GM10266 (cell line): ENCODE data around the gene PSME2.
A peak's percentile ranks its signal among the peaks of the same experiment; 100 is the strongest.

Source experiments
- DNase-seq: peaks from one replicate; pipeline ENCODE4 v3.0.0; 2012; ENCODE audit errors: extremely low spot score
- CTCF ChIP-seq: IDR thresholded peaks from 2 replicates; pipeline ENCODE4 v1.5.1; 2012; ENCODE audit warnings: mild to moderate bottlenecking, low read depth; ENCODE audit not compliant: control insufficient read depth, insufficient read depth; ENCODE audit errors: missing control alignments

PSME2 gene

GRCh38 chr14:24093901-24094840, 52.2 kb downstream of the PSME2 start, which contains the start of gene PCK2:
Gene PCK2, plus strand, starts transcription at chr14:24094311. Its CDS starts 95 bp downstream, at chr14:24094406.
- peak; percentile 90 for DNase-seq
- no peak for TF ChIP-seq CTCF
